HG03045 (cell line): ENCODE data around the gene LHX3.

Experiments
- ATAC-seq: cut with Tn5 transposase; IDR thresholded peaks from one replicate; pipeline ENCODE4 v1.9.1; 2021; ENCODE audit warnings: mild to moderate bottlenecking, moderate library complexity; ENCODE audit not compliant: unreplicated experiment

Gene LHX3

GRCh38 chr9:136179101-136179616 lies 25.8 kb downstream of the LHX3 start:
- no peak for ATAC-seq

DNA sequence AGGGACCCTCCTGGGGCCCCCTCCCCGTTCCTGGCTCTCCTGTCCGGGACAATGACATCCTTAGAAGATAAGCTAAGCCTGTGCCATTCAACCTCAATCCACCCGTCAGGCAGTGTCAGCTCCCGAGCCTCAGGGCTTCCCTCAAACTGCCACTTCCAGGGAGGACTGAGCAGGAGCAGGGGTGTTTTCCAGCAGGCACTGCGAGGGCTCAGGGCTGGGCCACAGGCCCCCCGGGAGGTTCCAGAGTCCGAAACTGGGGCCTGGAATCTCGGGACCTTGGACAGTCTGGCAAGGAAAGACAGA lies 26.2 kb downstream of the LHX3 start:
- no peak for ATAC-seq

DNA sequence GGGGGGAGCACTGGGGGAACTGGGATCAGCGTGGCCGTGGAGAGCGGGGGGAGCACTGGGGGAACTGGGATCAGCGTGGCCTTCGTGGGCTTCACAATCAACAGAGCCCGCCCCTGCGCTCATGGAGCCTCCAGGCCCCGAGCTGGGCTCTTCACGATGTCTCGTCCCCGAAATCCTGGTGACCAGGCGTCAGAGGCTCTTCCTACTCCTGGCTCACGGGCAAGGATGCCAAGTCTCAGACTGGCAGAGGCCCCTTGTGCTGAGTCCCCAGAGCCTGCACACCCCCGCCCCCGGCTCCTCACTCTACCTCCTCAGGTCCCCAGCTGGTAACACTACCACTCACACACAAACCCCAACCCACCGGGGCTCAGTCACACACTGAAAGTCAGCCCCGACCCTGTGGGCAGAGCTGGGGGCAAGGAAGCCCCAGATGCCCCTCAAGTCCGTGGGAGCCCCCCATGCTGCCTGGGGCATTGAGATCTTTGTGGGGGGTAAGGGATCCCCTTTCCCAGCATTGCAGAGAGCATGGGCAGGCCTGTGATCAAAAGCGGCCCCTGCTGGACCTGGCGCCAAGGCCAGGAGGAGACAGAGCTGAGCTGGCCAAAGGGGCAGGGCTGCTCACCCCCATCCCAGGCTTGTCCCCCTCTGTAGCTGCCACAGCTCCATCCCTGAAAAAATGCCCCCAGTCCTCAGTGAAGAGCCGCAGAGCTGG lies 26.7 kb downstream of the LHX3 start:
- ATAC-seq = no peak

DNA sequence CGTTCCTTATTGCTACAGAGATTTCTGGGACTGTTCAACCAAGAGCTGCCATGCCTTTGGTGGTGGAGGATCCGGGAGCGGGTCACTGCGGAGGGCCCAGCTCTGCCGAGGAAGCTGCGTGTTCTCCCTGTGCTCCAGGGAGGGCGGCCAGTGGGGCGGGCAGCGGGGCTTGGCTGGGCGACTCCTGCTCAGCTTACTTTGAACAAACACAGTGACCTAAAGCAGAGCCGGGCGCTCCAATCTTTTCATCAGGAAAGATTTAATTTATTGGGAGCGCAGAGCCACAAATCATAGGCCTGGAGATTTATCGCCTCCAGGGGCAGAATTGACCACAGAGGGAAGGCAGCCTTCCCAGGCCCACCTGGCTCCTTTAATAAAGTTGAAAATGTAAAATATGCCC lies 27.7 kb downstream of the LHX3 start:
- no peak for ATAC-seq

DNA sequence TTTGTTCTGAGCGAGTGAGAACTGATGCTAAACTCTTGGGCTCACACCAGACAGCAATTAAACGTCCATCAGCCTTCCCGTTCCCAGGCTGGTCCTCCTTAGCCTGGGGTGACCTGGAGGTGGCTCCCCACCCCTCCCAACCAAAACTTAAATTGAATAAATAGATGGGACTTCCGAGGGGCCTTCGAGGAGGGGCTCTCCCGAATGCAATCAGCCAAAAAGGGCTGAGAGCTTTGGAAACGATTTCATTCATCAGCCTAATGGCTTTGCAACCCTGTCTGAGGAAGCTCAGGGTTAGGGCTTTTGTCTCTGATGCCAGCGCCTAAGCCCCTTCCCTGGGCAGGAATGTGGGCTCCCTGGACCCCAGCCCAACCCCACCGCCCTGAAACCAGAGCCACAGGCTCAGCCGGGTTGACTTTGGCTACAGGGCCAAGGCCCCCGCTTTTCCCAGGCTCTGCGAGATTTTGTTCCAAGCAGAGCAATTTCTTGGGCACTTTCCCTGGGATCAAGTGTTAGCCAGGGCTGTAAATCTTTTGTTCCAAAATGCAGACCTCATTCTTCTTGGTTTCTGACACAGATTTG lies 29.2 kb downstream of the LHX3 start:
- ATAC-seq = no peak

DNA sequence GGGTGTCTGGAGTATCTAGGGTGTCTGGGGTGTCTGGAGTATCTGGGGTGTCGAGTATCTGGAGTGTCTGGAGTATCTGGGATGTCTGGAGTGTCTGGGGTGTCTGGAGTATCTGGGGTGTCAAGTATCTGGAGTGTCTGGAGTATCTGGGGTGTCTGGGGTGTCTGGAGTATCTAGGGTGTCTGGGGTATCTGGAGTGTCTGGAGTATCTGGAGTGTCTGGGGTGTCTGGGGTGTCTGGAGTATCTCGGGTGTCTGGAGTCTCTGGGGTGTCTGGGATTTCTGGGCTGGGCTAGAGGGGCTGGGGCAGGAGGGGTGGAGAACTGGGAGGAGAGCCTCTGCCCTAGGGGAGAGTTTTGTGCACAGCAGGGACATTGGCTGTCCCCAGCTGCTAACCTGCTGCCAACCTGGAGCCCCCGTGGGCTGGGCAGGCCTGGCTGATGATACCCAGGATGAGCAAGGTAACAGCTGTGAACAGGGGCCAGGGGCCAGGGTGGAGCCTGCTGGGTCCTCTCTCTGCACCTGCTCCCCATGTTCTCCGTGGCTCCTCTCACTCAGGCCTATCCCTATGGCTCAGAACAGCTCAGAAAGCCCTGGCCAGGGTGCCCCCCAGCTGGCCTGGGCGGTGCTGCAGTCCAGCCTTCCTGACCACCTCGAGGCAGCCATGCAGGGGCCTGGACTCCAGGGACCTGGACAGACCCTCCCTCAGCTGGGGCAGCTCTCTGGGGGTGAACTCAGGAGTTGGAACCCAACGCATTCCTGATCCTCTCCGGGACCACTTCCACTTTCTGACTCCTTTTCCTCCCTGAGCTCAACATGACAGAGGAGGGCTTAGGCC lies 29.9 kb downstream of the LHX3 start:
- no peak for ATAC-seq

DNA sequence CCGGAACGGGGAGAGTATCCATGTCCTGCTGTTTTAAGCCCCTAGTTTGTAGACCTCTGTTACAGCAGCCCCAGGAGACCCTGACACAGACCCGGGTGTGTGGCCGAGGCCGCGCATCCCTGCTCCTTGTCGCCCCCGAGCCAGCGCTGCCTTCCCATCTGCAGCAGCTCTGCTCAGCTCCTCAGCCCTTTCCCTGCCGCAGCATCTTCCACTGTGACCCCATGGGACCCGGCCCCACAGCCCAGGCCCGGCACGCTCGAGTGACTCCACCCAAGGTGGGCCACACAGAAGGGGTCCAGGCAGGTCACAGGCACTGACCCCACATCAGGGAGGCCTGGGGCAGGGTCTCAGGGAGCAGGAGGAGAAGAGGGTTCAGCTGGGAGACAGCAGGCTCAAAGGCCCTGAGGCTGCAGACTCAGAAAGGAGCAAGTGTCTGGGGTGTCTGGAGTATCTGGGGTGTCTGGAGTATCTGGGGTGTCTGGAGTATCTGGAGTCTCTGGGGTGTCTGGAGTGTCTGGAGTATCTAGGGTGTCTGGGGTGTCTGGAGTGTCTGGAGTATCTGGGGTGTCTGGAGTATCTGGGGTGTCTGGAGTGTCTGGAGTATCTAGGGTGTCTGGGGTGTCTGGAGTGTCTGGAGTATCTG lies 31.2 kb downstream of the LHX3 start:
- ATAC-seq = no peak

- ATAC-seq = no peak
These were observed 32.4 kb downstream of the LHX3 start for GRCh38 chr9:136172412-136173079.

DNA sequence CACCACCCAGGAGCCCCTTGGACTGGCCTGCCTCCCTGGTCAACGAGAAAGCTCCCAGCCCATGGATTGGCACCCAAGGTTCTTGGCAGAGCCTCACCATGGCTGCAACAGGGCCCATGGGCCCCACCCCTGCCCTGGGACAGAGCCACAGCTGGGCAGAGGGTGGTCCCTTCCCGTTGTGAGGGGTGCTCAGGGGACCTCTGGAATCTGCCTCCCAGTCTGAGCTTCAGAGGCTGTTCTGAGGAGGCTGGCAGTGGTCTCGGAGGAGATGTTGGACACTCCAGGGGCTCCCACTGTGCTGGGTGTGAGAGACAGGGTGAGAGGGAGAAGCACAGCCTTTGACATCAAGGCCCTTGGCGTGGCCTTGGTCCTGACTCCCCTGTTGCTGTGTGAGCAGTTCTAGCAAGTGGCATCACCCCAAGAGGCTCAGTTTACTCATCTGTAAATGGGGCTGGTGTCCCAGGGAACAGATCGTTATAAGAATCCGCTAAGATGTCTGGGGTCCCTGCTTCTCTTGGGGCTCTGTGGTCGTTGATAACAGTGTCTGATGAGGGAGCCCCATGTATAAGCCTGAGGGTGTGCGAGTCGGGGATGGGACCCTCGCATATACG lies 33.0 kb downstream of the LHX3 start:
- no peak for ATAC-seq

GRCh38 chr9:136171009-136171800 lies 33.7 kb downstream of the LHX3 start:
- ATAC-seq = no peak

DNA sequence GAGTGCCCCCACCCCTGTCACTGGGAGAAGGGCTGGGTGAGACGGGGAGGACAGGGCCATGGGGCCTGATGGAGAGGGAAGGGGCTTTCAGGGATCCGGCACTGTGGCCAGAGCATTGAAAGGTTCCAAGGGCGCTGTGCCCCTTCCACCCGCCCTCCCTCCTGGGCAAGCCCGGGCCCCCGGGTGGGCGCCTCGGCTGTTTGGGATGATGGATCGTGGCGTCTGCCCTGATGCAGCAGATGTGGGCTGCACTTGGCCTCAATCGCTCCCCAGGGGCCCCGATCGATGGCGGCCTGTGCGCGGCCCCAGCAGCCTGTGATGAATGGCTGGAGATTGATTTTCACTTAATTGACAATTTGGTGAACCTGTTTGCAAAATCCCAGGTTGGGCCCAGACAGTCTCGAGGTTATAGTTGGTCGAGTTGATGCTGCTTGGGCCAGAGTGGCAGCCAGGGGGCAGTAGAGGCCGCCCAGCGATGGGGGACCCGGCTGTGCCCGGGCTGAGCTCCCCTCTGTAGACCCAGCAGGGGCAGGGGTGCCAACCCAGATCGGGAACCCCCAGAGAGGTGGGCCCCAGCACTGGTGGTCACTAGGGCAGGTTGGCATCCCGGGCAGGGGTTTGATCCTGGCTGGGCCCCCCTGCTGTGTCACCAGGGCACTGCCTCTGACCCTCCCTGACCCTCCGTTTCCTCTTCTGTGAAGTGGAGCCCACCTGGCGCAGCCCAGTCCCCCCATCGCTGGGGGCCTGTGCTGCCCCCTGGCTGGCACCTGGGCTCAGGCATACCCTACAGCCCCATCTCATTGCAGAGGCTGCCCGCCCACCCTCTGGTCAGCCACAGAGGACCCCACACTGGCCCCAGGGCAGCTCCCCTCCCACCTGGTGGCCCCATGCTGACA lies 34.7 kb downstream of the LHX3 start:
- no peak for ATAC-seq

- no peak for ATAC-seq
These were observed 35.4 kb downstream of the LHX3 start for GRCh38 chr9:136169495-136169894.

DNA sequence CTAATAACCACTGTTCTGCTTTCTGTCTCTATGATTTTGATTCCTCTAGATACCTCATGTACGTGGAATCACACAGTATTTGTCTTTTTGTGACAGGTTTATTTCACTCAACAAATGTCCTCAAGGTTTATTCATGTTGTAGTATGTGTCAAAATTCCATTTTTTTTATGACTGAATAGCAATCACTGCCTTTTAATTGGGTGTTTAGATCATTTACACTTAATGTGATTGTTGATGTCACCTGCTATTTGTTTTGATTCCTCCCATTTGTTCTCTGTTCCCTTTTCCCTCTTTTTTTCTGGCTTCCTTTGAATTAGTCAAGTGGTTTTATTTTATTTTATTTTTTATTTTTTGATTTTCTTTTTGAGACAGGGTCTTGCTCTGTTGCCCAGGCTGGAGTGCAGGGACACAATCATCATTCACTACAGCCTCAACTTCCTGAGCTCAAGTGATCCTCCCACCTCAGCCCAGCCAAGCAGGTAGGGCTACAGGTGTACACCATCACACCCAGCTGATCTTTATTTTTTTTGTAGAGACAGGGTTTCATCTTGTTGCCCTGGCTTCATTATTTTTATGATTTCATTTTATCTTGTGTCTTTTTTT lies 41.6 kb downstream of the LHX3 start:
- no peak for ATAC-seq

GRCh38 chr9:136160995-136161610 lies 43.8 kb downstream of the LHX3 start:
- ATAC-seq = no peak

DNA sequence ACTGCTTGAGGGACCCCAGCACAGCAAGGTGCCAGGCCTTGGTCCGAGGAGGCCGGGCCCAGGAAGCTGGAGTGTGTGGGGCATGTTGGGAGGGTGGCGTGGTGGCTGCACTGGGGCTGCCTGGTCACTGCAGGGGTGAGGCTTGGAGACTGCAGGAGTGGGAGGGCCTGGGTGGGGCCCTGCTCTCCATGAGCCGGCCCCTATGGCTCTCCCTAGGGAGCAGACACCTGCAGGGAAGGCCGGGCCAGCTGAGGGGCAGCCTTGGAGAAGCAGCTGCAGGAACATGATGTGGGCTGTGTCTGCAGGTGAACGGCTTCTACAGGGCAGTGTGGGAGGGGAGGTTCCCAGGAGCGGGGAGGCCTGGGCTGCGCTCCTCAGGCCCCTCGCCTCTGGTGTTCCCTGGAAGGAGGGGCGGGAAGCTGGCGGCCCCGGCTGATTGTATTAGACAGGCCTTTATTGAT lies 44.5 kb downstream of the LHX3 start:
- no peak for ATAC-seq

DNA sequence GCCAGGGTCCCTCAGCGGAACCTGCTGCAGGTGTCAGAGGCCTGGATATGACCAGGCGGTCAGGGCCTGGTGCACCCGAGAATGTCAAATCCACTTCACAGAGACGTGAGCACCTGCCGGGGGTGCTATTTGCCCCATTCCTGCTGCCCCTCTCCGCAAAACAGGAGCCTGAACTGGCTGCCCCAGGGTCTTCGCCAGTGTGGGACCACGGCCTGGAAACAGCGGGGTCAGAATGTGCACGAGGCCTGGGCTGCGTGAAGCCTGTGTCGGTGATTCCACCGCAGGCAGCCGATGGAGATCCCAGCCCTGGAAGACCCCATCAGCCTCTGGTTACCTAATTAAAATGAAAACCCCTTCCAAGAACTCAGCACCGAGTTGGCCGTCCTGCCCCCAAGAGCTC lies 45.1 kb downstream of the LHX3 start:
- no peak for ATAC-seq

- no peak for ATAC-seq
These were observed 47.3 kb downstream of the LHX3 start for GRCh38 chr9:136157477-136158265.
